ENCODE data around the gene MR1. TPM values are rescaled to one million over a fixed set of nuclear protein-coding genes. Genes with fewer than 3 reads are reported as not detected.

The MR1 gene
- total RNA-seq, 4 donors from 2014 or later, result 1.6 to 3.5 (median 3.0) TPM

GRCh38 chr1:181016563-181016962 lies 17.2 kb upstream of the MR1 start:
- H3K4me1 ChIP-seq, result peaks cover 16 to 18% of the 10 kb centered on the region in 2 donors
- H3K27ac ChIP-seq, result no peak overlapping the region
- no peak overlapping the region for H3K4me3 ChIP-seq
- in situ Hi-C loops (cut with MboI; ENCODE audit: low sequenced_read_pairs in 4 of 4) (loop anchor here in 1 of 4 donors (25.0 kb wide), 1 partner anchor 504 kb away; the partner anchor contains the start of gene ACBD6), intact Hi-C loops (cut with DNase I; ENCODE audit: low total_unique reads) (loop anchor here (10.0 kb wide), 1 partner anchor 132 kb away; no protein-coding TSS in a partner anchor)
- no peak for DNase-seq
- TF ChIP-seq POLR2A (IDR thresholded peaks at IDR 0.05) (no peak), CTCF (IDR thresholded peaks at IDR 0.05 in 4 of 5, conservative IDR thresholded peaks at IDR 0.05 in 1 of 5) (no peak)
- no peaks in the 10 kb centered on the region for H3K36me3 ChIP-seq
- H3K9me3 ChIP-seq, result no peaks in the 10 kb centered on the region
- H3K27me3 ChIP-seq, result no peaks in the 10 kb centered on the region
- no peak for ATAC-seq

- TF ChIP-seq POLR2A (IDR thresholded peaks at IDR 0.05) (no peak), CTCF (IDR thresholded peaks at IDR 0.05 in 4 of 5, conservative IDR thresholded peaks at IDR 0.05 in 1 of 5) (no peak)
- H3K4me1 ChIP-seq, result peaks cover 17 to 20% of the 10 kb centered on the region in 2 donors
- no peak overlapping the region for H3K4me3 ChIP-seq
- H3K36me3 ChIP-seq, result no peaks in the 10 kb centered on the region
- in situ Hi-C loops (cut with MboI; ENCODE audit: low sequenced_read_pairs in 4 of 4), result loop anchor here in 1 of 4 donors (25.0 kb wide), 1 partner anchor 507 kb away; the partner anchor contains the start of gene ACBD6
- H3K9me3 ChIP-seq, result no peaks in the 10 kb centered on the region
- H3K27ac ChIP-seq, result no peak overlapping the region
- intact Hi-C loops (cut with DNase I; ENCODE audit: low total_unique reads), result loop anchor here (10.0 kb wide), 1 partner anchor 134 kb away; no protein-coding TSS in a partner anchor
- DNase-seq (no peak), ATAC-seq (no peak)
- H3K27me3 ChIP-seq, result no peaks in the 10 kb centered on the region
Measured at GRCh38 chr1:181018901-181019681, 14.7 kb upstream of the MR1 start.

GRCh38 chr1:181021159-181021558 lies 12.6 kb upstream of the MR1 start:
- peaks cover 13 to 20% of the 10 kb centered on the region in 2 donors for H3K4me1 ChIP-seq
- no peaks in the 10 kb centered on the region for H3K9me3 ChIP-seq
- no peaks in the 10 kb centered on the region for H3K36me3 ChIP-seq
- ATAC-seq, result no peak
- H3K27me3 ChIP-seq, result no peaks in the 10 kb centered on the region
- DNase-seq, result no peak
- H3K4me3 ChIP-seq, result peak overlapping the region; percentile 68 to 99 (median 85)
- TF ChIP-seq POLR2A (IDR thresholded peaks at IDR 0.05), result no peak
- TF ChIP-seq CTCF (IDR thresholded peaks at IDR 0.05 in 4 of 5, conservative IDR thresholded peaks at IDR 0.05 in 1 of 5), result no peak
- H3K27ac ChIP-seq, result peak overlapping the region in 3 of 4 donors; percentile 88 to 98 (median 98)
- intact Hi-C loops (cut with DNase I; ENCODE audit: low total_unique reads), result loop anchor here (5.0 to 10.0 kb wide), 3 partner anchors 66 to 519 kb away; partner anchors contain the start of genes ACBD6, IER5 and XPR1
- in situ Hi-C loops (cut with MboI; ENCODE audit: low sequenced_read_pairs in 4 of 4), result loop anchor here in 1 of 4 donors (25.0 kb wide), 1 partner anchor 509 kb away; the partner anchor contains the start of gene ACBD6

- H3K4me1 ChIP-seq, result peaks cover 13 to 20% of the 10 kb centered on the region in 2 donors
- peak; percentile 56 to 60 for ATAC-seq
- in situ Hi-C loops (cut with MboI; ENCODE audit: low sequenced_read_pairs in 4 of 4), result loop anchor here in 1 of 4 donors (25.0 kb wide), 1 partner anchor 510 kb away; the partner anchor contains the start of gene ACBD6
- TF ChIP-seq CTCF (IDR thresholded peaks at IDR 0.05 in 4 of 5, conservative IDR thresholded peaks at IDR 0.05 in 1 of 5) (no peak), POLR2A (IDR thresholded peaks at IDR 0.05) (no peak)
- no peaks in the 10 kb centered on the region for H3K36me3 ChIP-seq
- peak overlapping the region; percentile 88 to 98 (median 96) for H3K27ac ChIP-seq
- peak; percentile 38 to 45 for DNase-seq
- H3K27me3 ChIP-seq, result no peaks in the 10 kb centered on the region
- peak overlapping the region; percentile 68 to 99 (median 85) for H3K4me3 ChIP-seq
- intact Hi-C loops (cut with DNase I; ENCODE audit: low total_unique reads), result loop anchor here (2.0 to 10.0 kb wide), 4 partner anchors 53 to 520 kb away; partner anchors contain the start of genes ACBD6, IER5 and XPR1
- H3K9me3 ChIP-seq, result no peaks in the 10 kb centered on the region
Measured at GRCh38 chr1:181021811-181022434, 11.9 kb upstream of the MR1 start.

All from gastrocnemius medialis (tissue), 4 donors.